DMS 273 (cell line): ENCODE results near the gene FCER1G.
A peak's percentile ranks its signal among the peaks of the same experiment; 100 is the strongest.
"Not testable (repeated sequence)": the region's sequence is repeated elsewhere in the genome, so short reads cannot be mapped to it uniquely, and the experiment has no call there.

Source experiments
- DNase-seq: peaks from one replicate; lab custom pipeline; 2025; ENCODE audit not compliant: unreplicated experiment; lab: John Stamatoyannopoulos, UW

Gene FCER1G

DNA sequence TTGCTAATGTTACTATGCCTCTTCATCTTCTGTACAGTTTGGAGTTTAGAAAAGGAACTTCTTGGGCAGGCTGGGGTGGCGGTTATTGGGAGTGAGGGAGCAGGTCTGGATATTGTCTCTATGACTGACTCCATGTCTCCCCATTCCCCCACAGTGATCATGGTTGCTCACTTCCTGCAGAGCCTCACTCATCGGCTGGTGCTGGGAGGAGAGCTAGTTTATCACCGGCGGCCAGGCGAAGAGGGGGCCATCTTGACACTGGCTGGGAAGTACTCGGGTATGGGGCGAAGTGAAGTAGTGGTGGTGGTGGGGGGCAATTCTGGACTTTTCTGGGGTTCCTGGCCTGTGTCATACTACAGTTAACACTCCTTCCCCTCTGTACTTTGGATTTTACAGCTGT lies 12.9 kb downstream of the FCER1G start:
- no peak for DNase-seq

DNA sequence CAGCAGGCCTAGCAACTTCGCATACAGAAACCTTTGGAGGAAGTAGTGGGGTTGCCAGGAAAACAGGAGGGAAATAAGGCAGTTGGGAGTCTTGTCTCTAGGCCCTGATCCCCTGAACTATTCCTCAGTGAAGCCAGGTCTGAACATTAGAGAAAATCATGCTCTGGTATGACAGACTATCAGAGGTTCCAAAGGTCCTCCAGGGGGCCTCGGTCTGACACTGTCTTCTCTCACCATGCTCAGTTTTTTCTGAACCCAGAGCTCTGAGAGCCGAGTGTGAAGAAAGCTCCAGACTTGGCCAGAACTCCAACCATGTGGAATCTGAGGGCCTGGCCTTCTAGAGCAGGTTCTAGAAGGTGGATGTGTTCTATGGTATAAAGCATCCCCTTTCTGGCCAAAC lies 14.8 kb downstream of the FCER1G start:
- peak; percentile 28 for DNase-seq

DNA sequence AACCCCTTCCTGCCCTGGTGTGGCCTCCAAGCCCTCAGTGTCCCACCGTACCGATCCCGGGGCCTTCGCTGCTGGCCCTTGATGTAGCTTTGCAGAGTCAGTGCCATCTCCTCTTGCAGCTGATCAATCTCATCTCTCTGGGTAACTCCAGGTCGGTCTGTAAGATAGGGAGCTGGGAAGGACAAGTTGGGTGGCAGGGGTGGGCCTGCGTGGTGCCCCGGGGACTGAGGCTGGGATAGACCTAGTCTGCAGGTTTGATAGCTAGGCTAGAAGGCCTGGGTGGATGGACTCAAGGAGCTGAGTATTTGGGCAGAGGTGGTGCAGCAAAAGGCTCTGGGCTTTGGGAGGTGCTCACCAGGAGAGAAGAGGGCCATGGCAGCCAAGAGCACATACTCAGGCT lies 15.7 kb downstream of the FCER1G start:
- DNase-seq = no peak

DNA sequence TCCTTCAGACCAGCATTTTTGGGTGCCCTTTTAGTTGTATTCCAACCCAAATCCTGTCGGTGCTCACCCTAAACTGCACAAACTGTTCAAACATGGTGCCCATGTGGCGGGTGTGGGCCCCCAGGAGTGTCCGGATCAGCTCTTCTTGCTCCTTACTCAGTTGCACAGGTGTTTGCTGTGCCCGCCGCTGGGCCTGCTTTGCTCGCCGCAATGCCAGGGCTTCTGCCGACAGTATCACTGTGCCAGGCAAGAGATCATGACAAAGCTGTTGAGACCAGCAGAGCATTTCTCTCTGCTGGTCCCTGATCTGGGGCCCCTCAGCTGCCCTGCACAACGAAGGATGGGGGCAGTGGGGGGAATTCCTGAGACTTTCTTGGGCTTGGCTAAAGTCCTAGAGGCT lies 18.0 kb downstream of the FCER1G start:
- no peak for DNase-seq

DNA sequence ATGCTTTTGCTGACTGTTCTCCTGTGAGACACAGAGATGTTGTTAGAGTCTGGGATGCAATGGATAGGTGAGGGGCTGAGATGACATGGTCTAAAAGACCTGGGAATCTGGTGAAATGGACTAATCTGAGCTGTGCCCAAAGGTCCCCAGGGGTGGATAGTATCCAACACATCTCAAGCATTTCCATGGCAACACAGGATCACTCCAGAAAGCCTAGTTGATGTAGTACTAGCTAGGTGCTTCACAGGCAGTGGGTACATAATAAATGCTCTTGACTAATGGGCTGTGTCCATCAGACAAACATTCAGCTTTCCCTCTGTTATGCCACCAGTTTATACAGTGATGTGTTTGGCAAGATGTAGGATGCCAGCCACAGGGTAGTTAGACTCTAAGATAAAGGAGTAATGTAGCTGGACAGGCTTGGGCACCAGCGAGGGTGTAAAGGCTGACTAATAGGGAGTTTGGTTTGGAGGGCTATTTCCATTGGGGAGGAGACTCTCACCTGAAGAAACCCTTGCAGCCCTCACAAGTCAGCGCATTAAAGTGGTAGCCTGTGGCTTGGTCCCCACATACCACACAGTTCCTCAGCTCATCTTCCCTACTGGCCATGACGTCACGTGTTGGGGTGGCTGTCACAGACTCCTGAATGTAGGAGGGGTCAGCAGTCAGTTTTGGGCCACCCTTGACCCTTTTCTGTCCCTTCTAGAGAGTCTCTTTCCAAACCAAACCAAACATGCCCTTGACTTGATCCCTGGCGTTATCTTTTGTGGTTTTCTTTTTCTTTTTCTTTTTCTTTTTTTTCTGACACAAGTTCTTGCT lies 21.1 kb downstream of the FCER1G start:
- no peak for DNase-seq

DNA sequence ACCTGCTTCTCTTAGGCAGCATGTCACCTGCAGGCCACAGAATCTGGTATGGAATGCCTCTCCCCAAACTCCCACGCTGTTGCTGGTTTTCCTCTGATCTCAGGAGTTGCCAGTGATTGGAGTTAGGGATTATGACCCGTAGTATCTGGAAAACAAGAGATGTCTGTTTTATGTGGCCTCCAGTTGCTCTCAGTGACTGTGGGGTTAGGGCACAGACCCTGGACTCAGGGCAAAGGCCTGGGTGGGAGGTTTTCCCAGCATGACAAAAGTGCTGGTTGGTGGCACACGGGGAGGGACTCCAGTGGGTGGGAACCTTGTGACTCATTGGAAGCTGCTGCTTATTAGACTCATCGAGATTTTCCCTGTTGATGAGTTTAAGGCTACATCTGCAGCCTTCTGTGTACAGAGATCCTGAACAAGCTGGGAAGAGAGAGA lies 23.0 kb downstream of the FCER1G start, which contains the start of gene NR1I3:
Gene NR1I3, minus strand, starts transcription at position 165 of the 435 bp plus-strand sequence. CDS start 1,638 bp downstream, outside the sequence.
- no peak for DNase-seq

DNA sequence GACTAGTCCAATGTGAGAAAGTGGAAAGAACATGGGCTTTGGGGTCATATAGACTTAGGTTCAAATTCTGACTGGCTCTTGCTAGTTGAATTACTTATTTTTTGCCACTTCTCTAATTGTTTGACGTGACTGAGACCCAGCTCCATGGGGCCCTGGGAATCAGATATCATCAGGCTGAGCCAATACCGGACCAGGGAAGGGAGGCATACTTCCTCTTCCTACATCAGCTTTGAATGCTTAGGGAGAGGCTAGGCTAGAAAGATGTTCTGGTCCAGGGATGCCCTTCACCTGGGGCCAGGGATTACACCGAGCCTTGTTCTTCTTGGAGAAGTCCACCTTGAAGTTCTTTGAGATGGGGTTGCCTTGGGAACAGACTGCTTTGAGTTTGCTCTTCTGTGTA lies 26.6 kb downstream of the FCER1G start:
- no peak for DNase-seq

DNA sequence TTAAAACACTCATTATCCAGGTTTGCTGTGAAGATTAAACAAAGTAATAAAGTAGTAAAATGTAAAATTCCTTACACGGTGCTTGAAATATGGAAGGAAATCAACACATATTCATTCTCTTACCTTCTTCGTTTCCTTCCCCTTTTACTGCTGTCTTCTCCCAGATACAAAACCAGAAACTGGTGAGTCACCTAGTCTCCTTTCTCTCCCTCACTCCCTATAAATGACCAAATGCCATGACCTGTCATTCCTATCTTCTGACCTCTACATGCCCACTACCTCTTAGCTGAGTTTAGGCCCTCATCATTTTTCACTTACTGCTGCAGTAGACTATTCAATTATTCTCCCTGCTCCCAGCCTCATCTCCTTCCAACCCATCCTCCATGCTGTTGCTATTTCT lies 27.2 kb downstream of the FCER1G start:
- DNase-seq = no peak

DNA sequence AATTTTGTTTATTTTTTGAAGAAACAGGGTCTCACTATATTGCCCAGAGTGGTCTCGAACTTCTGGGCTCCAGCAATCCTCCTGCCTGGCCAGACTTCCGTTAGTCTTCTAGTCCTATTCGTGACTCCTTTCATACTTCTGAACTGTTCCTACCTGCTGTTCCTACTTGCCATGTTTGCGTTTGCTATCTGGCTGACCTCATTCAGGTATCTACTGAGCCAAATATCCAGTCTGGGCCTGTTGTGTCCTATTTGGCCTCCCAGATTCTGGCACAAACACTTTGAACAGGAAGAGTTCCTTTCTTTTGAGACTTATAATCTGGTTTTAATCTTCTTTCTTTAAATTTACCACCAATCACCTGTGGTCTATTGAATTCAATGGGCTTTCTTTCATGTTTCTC lies 29.8 kb downstream of the FCER1G start:
- DNase-seq = no peak

DNA sequence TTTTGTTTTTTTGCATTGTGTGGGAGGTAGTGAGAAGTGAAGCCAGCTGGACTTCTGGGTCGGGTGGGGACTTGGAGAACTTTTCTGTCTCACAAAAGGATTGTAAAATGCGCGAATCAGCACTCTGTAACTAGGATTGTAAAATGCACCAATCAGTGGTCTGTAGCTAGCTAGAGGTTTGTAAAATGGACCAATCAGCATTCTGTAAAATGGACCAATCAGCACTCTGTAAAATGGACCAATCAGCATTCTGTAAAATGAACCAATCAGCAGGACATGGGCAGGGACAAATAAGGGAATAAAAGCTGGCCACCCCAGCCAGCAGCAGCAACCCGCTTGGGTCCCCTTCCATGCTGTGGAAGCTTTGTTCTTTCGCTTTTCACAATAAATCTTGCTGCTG lies 35.0 kb downstream of the FCER1G start:
- DNase-seq = not testable (repeated sequence)

DNA sequence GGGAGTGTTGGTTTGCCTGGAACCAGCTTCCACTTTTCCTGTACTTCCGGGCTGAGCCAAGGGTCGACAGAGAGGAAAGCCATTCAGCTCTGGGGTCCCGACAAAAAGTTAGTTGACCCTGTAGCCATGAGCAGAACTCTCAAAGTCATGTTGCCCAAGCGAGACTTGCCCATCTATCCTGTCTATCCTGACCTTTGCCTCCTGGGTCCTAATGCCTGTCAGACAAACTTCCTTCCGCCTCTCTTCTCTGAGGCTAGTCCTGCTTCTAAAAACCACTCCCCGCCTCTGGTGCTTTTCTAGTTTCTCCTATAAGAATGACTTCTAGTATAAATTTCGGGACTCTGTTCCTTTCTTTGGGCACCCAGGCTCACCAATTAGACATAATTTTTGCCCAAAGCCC lies 35.7 kb downstream of the FCER1G start:
- DNase-seq = no peak

DNA sequence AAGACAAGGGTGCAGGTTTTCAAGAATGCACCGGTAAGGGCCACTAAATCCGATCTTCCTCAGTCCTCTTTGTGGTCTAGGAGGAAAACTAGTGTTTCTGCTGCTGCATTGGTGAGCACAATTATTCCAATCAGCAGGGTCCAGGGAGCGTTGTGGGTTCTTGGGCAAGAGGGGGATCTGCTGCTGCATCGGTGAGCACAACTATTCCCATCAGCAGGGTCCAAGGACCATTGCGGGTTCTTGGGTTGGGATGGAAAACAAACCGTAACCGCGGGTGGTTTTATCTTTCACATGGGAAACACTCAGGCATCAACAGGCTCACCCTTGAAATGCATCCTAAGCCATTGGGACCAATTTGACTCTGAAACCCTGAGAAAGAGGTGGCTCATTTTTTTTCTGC lies 36.5 kb downstream of the FCER1G start:
- DNase-seq = no peak

DNA sequence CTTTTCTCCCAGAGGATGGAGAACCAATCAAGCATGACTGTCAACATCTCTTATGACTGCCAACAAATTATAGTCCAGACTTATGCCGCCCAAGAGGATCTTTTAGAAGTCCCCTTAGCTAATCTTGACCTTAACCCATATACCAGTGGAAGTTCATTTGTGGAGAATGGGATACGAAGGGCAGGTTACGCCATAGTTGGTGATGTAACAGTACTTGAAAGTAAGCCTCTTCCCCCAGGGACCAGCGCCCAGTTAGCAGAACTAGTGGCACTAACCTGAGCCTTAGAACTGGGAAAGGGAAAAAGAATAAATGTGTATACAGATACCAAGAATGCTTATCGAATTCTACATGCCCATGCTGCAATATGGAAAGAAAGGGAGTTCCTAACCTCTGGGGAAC lies 40.2 kb downstream of the FCER1G start:
- not testable (repeated sequence) for DNase-seq

DNA sequence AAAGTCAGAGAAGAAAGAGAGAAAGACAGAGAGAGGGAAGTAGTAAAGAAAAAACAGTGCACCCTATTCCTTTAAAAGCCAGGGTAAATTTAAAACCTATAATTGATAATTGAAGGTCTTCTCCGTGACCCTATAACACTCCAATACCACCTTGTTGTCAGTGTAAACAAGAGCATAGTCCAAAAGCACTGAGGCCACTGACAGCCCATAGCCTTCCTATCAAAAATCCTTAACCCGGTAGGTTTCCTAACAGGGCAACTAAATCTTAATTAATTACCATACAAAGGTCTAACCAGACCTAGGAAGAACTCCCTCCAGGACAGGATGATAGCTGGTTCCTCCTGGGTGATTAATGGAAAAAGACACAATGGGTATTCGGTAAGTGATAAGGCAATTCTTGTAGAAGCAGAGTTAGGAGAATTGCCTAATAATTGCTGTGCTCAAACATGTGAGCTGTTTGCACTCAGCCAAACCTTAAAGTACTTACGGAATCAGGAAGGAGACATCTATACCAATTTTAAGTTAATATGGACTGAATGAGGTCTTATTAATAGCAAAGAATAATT lies 40.9 kb downstream of the FCER1G start:
- not testable (repeated sequence) for DNase-seq

DNA sequence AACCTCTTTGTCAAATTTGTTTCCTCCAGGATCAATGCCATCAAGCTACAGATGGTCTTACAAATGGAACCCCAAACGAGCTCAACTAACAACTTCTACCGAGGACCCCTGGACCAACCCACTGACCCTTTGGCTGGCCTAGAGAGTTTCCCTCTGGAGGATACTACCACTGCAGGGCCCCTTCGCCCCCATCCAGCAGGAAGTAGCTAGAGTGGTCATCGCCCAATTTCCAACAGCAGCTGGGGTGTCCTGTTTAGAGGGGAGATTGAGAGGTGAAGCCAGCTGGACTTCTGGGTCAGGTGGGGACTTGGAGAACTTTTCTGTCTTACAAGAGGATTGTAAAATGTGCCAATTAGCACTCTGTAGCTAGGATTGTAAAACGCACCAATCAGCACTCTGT lies 42.0 kb downstream of the FCER1G start:
- DNase-seq = peak; percentile 33

DNA sequence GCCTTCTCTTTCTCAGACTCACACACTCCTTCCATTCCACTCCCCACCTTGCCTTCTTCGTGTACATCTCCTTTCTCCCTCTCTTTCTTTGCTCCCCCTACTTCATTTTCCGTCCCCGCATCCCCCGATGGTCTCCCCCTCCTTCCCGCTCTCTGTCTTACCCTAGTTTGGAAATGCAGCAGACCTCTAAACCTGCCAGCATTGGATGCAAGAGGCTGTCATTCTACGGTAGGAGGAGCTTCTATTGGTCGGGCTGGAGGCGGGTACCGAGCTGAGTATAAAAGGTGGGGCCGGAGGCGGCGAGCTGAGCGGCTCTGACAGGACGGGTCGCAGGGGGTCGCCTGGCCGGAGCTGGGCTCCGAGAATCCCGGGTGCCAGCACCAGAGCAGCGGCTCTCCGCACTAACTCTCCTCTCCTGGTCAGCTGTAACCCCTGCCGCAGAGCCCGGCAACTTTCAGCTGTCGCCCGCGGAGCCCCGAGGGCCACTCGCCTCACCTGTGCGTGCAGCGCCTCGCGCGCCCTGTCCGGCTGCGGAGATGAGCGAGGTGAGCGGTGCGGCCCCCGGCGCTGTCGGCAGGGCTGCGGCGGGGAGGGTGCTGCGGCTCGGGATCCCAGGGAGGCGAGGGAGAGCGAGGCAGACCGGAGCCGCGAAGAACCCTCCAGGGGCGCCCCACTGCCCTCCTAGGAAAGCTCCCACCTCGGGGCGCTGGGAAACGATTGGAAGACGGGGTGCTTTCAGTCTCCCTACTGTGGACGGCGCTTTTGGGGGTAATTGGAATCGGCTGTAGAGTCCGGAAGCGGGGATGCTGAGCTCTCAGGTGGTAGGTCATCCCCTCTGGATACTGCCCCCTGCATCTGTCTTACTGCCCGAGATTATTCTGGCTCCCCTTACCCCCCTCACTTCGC lies 43.6 kb downstream of the FCER1G start, which contains the start of gene PCP4L1:
Gene PCP4L1, plus strand, starts transcription at position 307 of the 906 bp plus-strand sequence. Its CDS starts 230 bp downstream, at position 537.
- peak; percentile 76 for DNase-seq

DNA sequence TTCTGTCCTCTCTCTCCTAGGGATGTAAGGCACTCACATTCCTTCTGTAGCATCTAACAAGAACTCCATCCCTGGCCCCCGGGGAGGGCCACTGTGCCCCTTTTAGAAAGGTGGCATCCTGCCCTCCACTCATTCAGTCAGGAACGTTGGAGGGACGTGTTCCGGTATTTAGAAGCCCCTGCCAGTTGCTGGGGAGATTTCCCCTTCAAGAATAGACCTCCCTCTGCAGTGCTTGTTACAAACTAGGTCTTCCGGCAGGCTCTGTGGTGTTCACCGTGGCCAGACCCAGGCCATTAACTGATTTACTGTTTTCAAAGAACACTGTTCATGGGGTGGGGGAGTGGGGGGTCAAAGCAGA lies 44.2 kb downstream of the FCER1G start:
- no peak for DNase-seq

DNA sequence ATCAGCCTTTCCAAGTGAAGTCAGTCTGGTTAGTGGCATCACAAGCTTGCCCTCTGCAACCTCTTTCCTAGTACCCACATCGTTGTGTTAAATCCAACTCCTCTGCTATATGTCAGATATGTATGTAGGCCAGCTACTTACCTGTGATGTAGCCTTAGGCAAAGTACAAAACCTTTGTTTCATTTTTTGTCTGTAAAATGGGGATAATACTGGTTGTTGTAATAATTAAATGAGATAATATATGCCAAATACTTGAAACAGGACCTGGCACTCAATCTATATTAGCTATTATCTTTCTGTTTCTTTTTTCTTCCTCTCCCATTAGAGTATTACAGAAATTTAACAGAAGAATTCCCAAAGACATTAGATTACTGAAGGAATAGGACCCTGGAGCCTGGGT lies 44.7 kb downstream of the FCER1G start:
- DNase-seq = no peak

DNA sequence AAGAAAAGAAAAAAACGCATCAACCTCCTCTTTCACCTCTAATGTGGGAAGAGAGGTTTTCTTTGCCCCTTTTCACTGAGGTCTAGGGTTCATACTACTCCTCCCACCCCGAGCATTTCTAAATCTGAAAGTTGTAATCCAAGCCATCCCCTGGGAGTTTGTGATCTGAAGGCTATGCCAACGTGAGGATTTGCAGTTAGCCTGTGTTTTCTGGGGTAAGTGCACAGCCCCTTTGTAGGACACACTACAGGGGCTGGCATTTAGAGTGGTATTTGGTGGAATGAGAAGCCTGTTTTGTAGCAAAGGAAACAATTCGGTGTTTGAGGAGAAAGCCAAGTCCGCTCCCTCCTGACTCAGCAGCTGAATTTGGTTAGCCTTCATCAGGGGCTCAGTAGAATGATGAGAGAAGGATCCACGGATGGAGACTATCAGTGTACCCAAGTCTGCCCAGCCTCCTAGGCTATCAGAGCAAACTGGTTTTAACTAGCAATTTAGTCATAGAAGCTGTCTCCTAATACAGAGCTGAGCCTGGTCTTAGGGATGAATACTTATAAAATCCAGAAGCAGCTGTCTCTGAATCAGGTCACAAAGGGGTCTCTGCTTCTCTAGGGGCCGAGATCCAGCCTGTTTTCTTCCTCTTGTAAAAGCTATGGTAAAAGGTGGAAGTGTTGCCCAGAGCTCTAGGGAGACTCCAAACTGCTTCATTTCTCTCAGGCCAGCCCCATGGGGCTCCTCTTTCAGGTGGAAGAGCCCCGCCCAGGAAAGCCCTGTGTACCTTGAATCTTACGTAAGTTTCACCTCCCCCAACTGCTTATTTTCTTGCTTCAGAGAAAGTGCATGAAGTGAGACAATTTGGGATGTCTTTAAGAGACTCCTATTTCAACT lies 45.5 kb downstream of the FCER1G start:
- peak; percentile 67 for DNase-seq
